ENCODE data around the gene PRKAG1. TPM values are rescaled to one million over a fixed set of nuclear protein-coding genes. Genes with fewer than 3 reads are reported as not detected.

The PRKAG1 gene
- total and polyA plus RNA-seq, 12 donors = 60.1 to 141 (median 82.3) TPM

DNA sequence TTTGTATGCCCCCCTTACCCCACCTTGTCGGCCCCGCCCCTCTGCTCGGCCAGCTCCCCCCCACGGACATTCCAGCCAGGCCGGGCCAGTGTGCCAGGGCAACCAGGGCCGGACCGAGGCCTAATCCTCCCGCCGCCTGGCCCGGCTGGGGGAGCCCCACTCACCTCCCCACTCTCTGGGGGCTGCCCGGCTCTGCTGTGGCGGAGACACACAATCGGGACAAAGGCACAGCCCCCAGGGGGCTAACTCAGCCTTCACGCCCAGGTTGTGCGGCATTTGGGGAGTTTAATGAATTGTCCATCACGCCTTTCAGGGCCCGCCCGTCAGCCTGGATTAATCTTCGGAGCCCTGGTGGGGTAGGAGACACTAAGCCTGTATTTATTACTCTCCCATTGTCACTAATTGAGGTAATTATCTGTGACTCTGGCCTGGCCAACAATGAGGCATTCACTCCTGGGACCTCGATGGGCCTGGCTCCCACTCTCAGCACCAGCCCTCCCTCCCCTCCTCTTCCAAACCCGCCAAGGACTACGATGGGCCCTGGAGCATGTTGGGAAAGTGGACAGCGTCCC, 31.8 kb downstream of the PRKAG1 start:
- WGBS, 4 donors = 70 to 79% (median 73%) methylated on average over 15 to 23 of the region's 23 CpGs
- intact Hi-C loops (cut with DNase I) = loop anchor here in 1 of 2 donors (10.0 kb wide), 1 partner anchor 52 kb away; no protein-coding TSS in a partner anchor
- H3K4me1 ChIP-seq (replicated peaks in 1 of 2) = no peaks in the 10 kb centered on the region
- H3K4me3 ChIP-seq = no peak overlapping the region
- TF ChIP-seq POLR2A (IDR thresholded peaks at IDR 0.05) = no peak
- no peak for TF ChIP-seq CTCF (IDR thresholded peaks at IDR 0.05)
- H3K9me3 ChIP-seq (replicated peaks in 1 of 3) = no peaks in the 10 kb centered on the region
- H3K27ac ChIP-seq = no peak overlapping the region
- H3K36me3 ChIP-seq (replicated peaks in 1 of 2) = no peaks in the 10 kb centered on the region
- DNase-seq = no peak
- H3K27me3 ChIP-seq = peaks cover 25% of the 10 kb centered on the region

DNA sequence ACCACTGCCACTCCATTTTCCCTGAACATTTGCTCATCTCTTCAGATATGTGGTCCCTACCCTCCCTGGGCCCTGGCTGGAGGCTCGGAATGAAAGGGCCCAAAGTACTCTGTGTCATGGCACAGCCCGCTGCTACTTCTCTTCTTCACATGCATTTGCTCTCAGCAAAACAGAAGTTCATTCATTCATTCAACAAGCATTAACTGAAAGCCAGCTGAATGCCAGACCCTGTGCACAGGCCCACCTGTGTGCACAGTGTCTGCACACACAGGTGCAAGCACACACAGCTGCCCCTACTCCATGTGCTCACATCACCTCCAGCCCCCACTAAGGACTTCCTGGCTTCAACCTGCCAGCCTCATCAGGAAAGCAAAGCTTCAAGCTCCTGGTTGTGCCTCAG, 32.7 kb downstream of the PRKAG1 start:
- Histone ChIP-seq H3K27ac (no peak overlapping the region), H3K36me3 (replicated peaks in 1 of 2) (no peaks in the 10 kb centered on the region)
- intact Hi-C loops (cut with DNase I) = loop anchor here in 1 of 2 donors (10.0 kb wide), 1 partner anchor 51 kb away; no protein-coding TSS in a partner anchor

GRCh38 chr12:48985475-48985897, 33.1 kb downstream of the PRKAG1 start:
- peaks cover 38% of the 10 kb centered on the region for H3K27me3 ChIP-seq
- intact Hi-C loops (cut with DNase I) = loop anchor here in 1 of 2 donors (10.0 kb wide), 1 partner anchor 51 kb away; no protein-coding TSS in a partner anchor
- WGBS, 4 donors = 20 to 51% (median 43%) methylated on average over 1 to 10 of the region's 10 CpGs
- H3K9me3 ChIP-seq (replicated peaks in 1 of 3) = no peaks in the 10 kb centered on the region
- H3K4me1 ChIP-seq (replicated peaks in 1 of 2) = peaks cover 10 to 11% of the 10 kb centered on the region in 2 donors
- no peak overlapping the region for H3K4me3 ChIP-seq
- H3K27ac ChIP-seq = no peak overlapping the region
- no peaks in the 10 kb centered on the region for H3K36me3 ChIP-seq (replicated peaks in 1 of 2)
- TF ChIP-seq CTCF (IDR thresholded peaks at IDR 0.05) (no peak), POLR2A (IDR thresholded peaks at IDR 0.05) (no peak)
- no peak for DNase-seq

More for the DNA sequence above, 32.7 kb downstream of the PRKAG1 start:
- no peak for TF ChIP-seq CTCF (IDR thresholded peaks at IDR 0.05)
- TF ChIP-seq POLR2A (IDR thresholded peaks at IDR 0.05) = no peak
- no peak for DNase-seq
- 72 to 93% (median 84%) methylated on average over 2 of the region's 2 CpGs for WGBS, 4 donors
- Histone ChIP-seq H3K27me3 (peaks cover 34% of the 10 kb centered on the region), H3K4me1 (replicated peaks in 1 of 2) (peaks cover 6 to 7% of the 10 kb centered on the region in 2 donors), H3K9me3 (replicated peaks in 1 of 3) (no peaks in the 10 kb centered on the region), H3K4me3 (no peak overlapping the region)

GRCh38 chr12:48982397-48983080, 36.0 kb downstream of the PRKAG1 start:
- WGBS, 4 donors = 49 to 59% (median 52%) methylated on average over 6 of the region's 6 CpGs
- Histone ChIP-seq H3K9me3 (replicated peaks in 1 of 3) (no peaks in the 10 kb centered on the region), H3K27ac (no peak overlapping the region), H3K4me1 (replicated peaks in 1 of 2) (peaks cover 11 to 36% of the 10 kb centered on the region in 2 donors), H3K36me3 (replicated peaks in 1 of 2) (no peaks in the 10 kb centered on the region), H3K27me3 (peaks cover 62% of the 10 kb centered on the region), H3K4me3 (no peak overlapping the region)
- no peak for TF ChIP-seq CTCF (IDR thresholded peaks at IDR 0.05)
- TF ChIP-seq POLR2A (IDR thresholded peaks at IDR 0.05) = no peak
- intact Hi-C loops (cut with DNase I) = loop anchor here in 1 of 2 donors (10.0 kb wide), 1 partner anchor 48 kb away; no protein-coding TSS in a partner anchor
- DNase-seq = no peak

Measured in adrenal gland (tissue), 12 donors.